Neutrophil (primary cell): ENCODE data around the gene GARIN5B.

Source experiments
- H3K27ac ChIP-seq: fragments of 200-600 bp; sonication (generic); 2 replicates; pipeline ENCODE4 v1.5.1; 2016; ENCODE audit warnings: mild to moderate bottlenecking, moderate library complexity
- H3K27me3 ChIP-seq: fragments of 200-600 bp; sonication (generic); 2 replicates; pipeline ENCODE4 v1.6.0; 2016; ENCODE audit warnings: mild to moderate bottlenecking
- H3K36me3 ChIP-seq: fragments of 200-600 bp; sonication (generic); 2 replicates; pipeline ENCODE4 v1.5.1; 2017
- H3K4me1 ChIP-seq, 2 experiments: fragments of 200-600 bp in 1 of 2; sonication (generic) in 1 of 2; 1 replicate in 1 of 2; 2 replicates in 1 of 2; pipeline versions ENCODE4 v1.5.1 to v1.6.1; 2013 to 2016; ENCODE audit warnings: low read depth in 1 of 2, low read length in 1 of 2, mild to moderate bottlenecking in 1 of 2, moderate library complexity in 1 of 2; ENCODE audit not compliant: control insufficient read depth in 1 of 2, insufficient read depth in 1 of 2
- H3K4me3 ChIP-seq, 2 experiments: fragments of 200-600 bp in 1 of 2; sonication (generic) in 1 of 2; 1 replicate in 1 of 2; 2 replicates in 1 of 2; pipeline ENCODE4 v1.5.1; 2013 to 2016; ENCODE audit warnings: low read depth in 1 of 2, low read length in 1 of 2, mild to moderate bottlenecking in 1 of 2, moderate library complexity in 1 of 2
- H3K9me3 ChIP-seq: fragments of 200-600 bp; sonication (generic); 2 replicates; pipeline ENCODE4 v1.5.1; 2016
- TF ChIP-seq, protein P1 (sequence below): fragments of 200-600 bp; sonication (generic); IDR thresholded peaks from 2 replicates; pipeline ENCODE4 v1.5.1; 2016; ENCODE audit warnings: antibody characterized with exemption

Gene GARIN5B

DNA sequence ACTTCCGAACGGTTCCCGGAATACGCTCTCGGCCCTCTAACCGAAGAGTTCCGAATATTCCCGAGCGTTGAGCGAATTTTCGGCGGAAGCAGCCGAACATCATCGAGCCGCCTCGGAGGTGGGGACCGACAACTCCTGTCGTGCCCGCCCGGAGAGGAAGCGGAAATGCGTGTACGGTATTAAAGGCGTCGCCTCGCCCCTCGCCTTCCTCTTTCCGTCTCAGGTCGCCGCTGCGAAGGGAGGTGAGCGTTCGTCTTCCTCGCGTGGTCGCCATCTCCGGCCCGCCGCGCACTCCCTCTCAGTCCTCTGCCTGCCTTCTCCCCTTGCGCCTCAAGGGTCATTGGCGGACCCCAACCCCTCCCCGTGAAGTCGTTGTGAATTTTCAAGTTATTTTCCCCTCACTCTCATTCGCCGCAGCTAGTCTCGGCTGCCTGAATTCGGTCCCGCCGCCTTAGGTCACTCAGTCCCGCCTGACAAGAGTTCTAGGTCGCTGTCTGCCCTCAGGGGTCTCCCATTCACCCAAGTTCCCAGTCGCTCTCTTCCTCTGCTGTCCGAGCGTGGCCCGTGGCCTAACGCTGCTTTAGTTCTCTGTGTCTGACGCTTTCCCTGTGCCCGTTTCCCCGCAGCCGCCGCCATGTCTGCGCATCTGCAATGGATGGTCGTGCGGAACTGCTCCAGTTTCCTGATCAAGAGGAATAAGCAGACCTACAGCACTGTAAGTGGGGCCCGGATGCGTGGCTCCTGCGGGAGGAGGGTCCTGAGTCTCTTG, 22.8 kb upstream of the GARIN5B start, which contains the start of gene RPL28:
Gene RPL28 (plus strand): TSS at position 209 of the 769 bp plus-strand sequence. CDS start 426 bp downstream, at position 635.
- Histone ChIP-seq H3K36me3 (peaks cover 37% of the 10 kb centered on the region), H3K9me3 (no peaks in the 10 kb centered on the region), H3K27me3 (peaks cover 21% of the 10 kb centered on the region), H3K27ac (peak within 1 kb of the TSS; percentile 88), H3K4me3 (peak within 1 kb of the TSS; percentile 78 to 100), H3K4me1 (peaks cover 43 to 47% of the 10 kb centered on the region in 2 experiments)
- TF ChIP-seq, protein P1, sequence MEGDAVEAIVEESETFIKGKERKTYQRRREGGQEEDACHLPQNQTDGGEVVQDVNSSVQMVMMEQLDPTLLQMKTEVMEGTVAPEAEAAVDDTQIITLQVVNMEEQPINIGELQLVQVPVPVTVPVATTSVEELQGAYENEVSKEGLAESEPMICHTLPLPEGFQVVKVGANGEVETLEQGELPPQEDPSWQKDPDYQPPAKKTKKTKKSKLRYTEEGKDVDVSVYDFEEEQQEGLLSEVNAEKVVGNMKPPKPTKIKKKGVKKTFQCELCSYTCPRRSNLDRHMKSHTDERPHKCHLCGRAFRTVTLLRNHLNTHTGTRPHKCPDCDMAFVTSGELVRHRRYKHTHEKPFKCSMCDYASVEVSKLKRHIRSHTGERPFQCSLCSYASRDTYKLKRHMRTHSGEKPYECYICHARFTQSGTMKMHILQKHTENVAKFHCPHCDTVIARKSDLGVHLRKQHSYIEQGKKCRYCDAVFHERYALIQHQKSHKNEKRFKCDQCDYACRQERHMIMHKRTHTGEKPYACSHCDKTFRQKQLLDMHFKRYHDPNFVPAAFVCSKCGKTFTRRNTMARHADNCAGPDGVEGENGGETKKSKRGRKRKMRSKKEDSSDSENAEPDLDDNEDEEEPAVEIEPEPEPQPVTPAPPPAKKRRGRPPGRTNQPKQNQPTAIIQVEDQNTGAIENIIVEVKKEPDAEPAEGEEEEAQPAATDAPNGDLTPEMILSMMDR, result peak; percentile 46

DNA sequence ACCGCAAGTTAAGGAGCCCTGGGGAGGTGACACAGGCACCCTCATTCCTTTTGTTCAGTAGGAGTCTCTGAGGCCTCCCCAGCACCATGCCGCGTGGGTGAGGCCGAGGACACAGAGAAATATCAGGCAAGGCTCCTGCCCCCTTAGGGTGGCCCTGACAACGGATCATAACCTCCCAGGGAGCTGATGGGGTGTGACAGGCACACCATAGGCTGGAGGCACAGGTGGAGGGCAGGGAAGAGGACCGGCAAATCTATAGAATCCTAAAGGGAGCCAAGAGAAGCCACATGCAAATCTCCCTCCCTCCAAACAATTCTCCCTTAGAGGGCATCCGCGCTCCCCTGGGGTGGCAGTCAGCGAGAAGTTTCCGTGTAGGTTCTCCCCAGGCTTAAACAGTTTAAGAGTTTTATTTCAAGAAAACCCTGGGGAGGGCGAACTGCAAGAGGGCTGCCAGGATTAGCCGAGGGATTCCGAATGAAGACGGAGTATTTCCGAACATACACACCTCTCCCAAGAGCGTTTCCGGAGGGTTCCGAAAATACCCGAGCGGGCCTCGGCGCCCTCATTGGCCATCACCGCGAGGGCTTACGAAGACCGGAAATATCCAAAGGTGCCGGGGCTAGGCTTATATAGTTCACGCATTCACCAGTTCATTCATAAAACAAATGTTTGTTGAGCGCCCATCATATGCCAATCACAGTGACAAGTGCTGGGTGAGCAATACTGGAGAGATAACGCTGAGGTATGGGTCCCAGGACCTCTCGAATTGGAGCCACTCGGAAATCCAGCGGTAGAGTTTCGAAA, 22.1 kb upstream of the GARIN5B start:
- peaks cover 43 to 47% of the 10 kb centered on the region in 2 experiments for H3K4me1 ChIP-seq
- peaks cover 21% of the 10 kb centered on the region for H3K27me3 ChIP-seq
- H3K27ac ChIP-seq, result peak overlapping the region; percentile 88
- H3K4me3 ChIP-seq, result peak overlapping the region; percentile 78 to 100
- H3K36me3 ChIP-seq, result peaks cover 30% of the 10 kb centered on the region
- TF ChIP-seq, protein P1, result no peak
- no peaks in the 10 kb centered on the region for H3K9me3 ChIP-seq

DNA sequence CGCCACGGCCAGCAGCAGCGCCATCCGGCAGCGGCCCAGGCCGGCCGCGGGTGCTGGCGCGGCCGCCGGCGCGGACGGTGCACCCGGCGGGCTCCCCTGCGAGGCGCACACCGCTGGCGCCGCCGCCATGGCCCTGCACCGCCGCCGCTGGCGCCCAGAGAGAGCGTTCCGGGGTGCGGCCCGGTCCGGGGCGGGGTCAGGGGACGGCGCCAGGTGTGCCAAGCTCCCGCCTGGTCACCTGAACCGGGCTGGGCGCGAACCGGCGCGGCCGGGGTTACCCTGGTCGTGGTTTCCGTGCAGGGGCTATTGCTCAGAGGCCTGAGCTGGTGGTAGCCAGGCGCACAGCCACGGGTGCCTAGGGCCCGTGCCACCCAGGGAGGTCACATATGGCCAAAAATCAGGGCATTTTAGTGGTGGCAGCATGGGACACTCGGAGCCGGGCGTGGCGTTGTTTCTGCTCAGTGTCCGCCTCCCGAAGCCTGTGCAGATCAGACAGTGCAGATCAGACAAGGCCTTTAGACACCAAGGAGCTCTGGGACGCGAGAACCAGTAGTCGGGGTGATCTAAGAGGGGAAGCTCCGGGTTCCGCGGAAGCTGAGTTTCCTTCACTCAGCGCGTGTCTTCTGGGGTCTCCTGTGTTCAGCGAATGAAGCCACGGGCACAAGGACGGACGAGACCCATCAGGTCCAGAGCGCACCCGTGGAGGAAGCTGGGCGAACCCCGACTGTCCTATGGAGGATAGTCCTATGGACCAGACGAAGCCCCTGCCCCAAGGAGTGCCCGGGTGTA, 21.3 kb upstream of the GARIN5B start, which contains the start of gene TMEM238:
Gene TMEM238 (minus strand): TSS at position 162 of the 789 bp plus-strand sequence. CDS start 33 bp downstream, at position 129.
- Histone ChIP-seq H3K27me3 (peaks cover 24% of the 10 kb centered on the region), H3K27ac (peak within 1 kb of the TSS; percentile 88), H3K9me3 (no peaks in the 10 kb centered on the region), H3K4me1 (peaks cover 43 to 47% of the 10 kb centered on the region in 2 experiments), H3K4me3 (peak within 1 kb of the TSS; percentile 78 to 100), H3K36me3 (peaks cover 22% of the 10 kb centered on the region)
- TF ChIP-seq, protein P1, result no peak

DNA sequence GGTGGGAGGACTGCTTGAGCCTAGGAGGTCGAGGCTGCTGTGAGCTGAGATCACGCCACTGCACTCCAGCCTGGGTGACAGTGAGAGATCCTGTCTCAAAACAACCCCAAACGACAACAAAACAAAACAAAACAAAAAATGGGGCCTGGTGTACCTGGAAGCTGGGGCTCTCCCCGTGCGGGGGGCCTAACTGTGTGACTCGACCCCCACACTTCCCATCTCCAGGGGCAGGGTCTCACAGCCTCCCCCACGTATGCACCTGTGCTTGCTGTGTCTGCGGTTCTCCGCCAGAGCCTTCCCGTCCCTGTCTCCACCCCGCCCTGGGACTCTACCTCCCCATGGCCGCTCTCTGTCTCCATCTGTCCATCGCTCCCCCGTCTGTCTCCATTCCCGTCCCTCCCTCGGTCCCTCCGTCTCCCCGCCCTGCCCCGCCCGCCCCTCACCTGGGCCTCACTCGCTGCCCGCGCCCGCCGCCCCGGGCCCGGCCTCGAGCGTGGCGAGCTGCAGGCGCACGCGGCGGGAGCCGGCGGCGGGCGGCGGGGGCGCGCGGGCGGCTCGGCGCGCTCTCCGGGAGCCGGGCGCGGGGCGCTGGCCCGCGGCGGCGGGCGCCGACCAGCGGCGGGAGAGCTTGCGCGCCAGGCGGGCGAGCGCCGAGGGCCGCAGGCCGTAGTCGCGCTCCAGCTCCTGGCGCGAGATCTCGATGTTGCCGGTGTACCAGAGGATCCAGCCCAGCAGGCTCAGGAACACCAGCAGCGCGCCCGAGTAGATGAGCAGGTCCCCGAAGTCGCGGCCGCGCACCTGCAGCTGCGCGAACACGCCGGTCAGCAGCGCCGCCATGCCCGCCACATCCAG, 20.4 kb upstream of the GARIN5B start:
- H3K27ac ChIP-seq, result peak overlapping the region; percentile 88

More for the DNA sequence above, 20.4 kb upstream of the GARIN5B start:
- peaks cover 32% of the 10 kb centered on the region for H3K27me3 ChIP-seq
- peaks cover 42 to 44% of the 10 kb centered on the region in 2 experiments for H3K4me1 ChIP-seq
- H3K9me3 ChIP-seq, result no peaks in the 10 kb centered on the region
- TF ChIP-seq, protein P1, result no peak
- H3K36me3 ChIP-seq, result peaks cover 14% of the 10 kb centered on the region
- H3K4me3 ChIP-seq, result peak overlapping the region; percentile 78 to 100
